ENCODE results near the gene CCDC192. TPM values are rescaled to one million over a fixed set of nuclear protein-coding genes. Genes with fewer than 3 reads are reported as not detected.

The CCDC192 gene
- total and polyA plus RNA-seq, 2 experiments from 2014 or later, result 0.40 TPM; not detected in 1

DNA sequence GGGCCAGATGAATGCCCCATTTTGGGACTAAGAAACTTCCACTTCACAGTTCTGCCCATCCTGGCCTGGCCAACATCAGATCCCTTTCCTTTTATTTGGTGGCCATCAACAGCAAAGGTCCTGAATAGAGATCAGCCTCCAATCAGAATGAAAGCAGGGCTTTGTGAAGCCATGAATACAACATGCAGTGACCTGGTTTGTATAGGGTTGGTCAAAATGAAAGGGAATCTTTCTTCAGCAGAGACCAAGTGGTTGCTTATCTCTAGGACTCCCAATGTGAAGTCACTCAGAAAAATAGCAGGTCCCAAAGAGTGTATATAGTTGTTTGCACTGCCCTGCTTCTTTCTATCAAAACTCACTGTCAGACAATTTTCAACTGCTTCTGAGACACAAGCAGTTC lies 266.5 kb downstream of the CCDC192 start:
- Histone ChIP-seq H3F3A (replicated peaks; ENCODE audit: low read depth) (no peaks in the 10 kb centered on the region), H3K4me3 (no peak overlapping the region), H3K36me3 (ENCODE audit: insufficient read depth) (no peaks in the 10 kb centered on the region), H3K4me2 (no peak overlapping the region), H3K9me2 (ENCODE audit: insufficient read depth) (no peaks in the 10 kb centered on the region), H4K20me1 (replicated peaks; ENCODE audit: insufficient read depth) (no peaks in the 10 kb centered on the region), H2AFZ (no peak overlapping the region), H3K4me1 (ENCODE audit: insufficient read depth) (no peaks in the 10 kb centered on the region), H3K79me2 (replicated peaks; ENCODE audit: insufficient read depth) (no peaks in the 10 kb centered on the region), H3K27me3 (ENCODE audit: insufficient read depth) (no peaks in the 10 kb centered on the region), H3K27ac (ENCODE audit: low read depth) (no peak overlapping the region)
- Mint-ChIP-seq H3K27ac (no peak overlapping the region), H3K27me3 (ENCODE audit: insufficient read depth, low read depth, poor library complexity) (no peaks in the 10 kb centered on the region), H3K36me3 (ENCODE audit: low read depth) (no peaks in the 10 kb centered on the region), H3K4me1 (no peaks in the 10 kb centered on the region; the same call in 2 of the 3 replicates), H3K4me3 (no peak overlapping the region), H3K9me3 (no peaks in the 10 kb centered on the region)
- no peak for ATAC-seq
- DNase-seq (ENCODE audit: low spot score), result no peak
- TF ChIP-seq NANOG (IDR thresholded peaks at IDR 0.05; ENCODE audit: borderline replicate concordance), result no peak
- TF ChIP-seq, protein P1, sequence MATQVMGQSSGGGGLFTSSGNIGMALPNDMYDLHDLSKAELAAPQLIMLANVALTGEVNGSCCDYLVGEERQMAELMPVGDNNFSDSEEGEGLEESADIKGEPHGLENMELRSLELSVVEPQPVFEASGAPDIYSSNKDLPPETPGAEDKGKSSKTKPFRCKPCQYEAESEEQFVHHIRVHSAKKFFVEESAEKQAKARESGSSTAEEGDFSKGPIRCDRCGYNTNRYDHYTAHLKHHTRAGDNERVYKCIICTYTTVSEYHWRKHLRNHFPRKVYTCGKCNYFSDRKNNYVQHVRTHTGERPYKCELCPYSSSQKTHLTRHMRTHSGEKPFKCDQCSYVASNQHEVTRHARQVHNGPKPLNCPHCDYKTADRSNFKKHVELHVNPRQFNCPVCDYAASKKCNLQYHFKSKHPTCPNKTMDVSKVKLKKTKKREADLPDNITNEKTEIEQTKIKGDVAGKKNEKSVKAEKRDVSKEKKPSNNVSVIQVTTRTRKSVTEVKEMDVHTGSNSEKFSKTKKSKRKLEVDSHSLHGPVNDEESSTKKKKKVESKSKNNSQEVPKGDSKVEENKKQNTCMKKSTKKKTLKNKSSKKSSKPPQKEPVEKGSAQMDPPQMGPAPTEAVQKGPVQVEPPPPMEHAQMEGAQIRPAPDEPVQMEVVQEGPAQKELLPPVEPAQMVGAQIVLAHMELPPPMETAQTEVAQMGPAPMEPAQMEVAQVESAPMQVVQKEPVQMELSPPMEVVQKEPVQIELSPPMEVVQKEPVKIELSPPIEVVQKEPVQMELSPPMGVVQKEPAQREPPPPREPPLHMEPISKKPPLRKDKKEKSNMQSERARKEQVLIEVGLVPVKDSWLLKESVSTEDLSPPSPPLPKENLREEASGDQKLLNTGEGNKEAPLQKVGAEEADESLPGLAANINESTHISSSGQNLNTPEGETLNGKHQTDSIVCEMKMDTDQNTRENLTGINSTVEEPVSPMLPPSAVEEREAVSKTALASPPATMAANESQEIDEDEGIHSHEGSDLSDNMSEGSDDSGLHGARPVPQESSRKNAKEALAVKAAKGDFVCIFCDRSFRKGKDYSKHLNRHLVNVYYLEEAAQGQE (IDR thresholded peaks at IDR 0.05; ENCODE audit: unreplicated experiment), result no peak
- no peak for TF ChIP-seq ZNF114 (CRISPR knock-in tag; IDR thresholded peaks at IDR 0.05)
- no peak for TF ChIP-seq POLR2AphosphoS5 (IDR thresholded peaks at IDR 0.05; ENCODE audit: low read depth)
- no peak for TF ChIP-seq STAT1 (IDR thresholded peaks at IDR 0.05; ENCODE audit: unreplicated experiment)
- no peak for TF ChIP-seq ZNF331 (CRISPR knock-in tag; IDR thresholded peaks at IDR 0.05; ENCODE audit: low read depth)
- no peak for TF ChIP-seq CTCF (conservative IDR thresholded peaks at IDR 0.05; ENCODE audit: low read depth in 2 of 2)
- TF ChIP-seq EZH2phosphoT487 (IDR thresholded peaks at IDR 0.05; ENCODE audit: unreplicated experiment), result no peak

- Histone ChIP-seq H2AFZ (no peak overlapping the region), H3K79me2 (replicated peaks; ENCODE audit: insufficient read depth) (no peaks in the 10 kb centered on the region), H3K27ac (ENCODE audit: low read depth) (no peak overlapping the region), H3K36me3 (ENCODE audit: insufficient read depth) (no peaks in the 10 kb centered on the region), H3K4me2 (no peak overlapping the region), H3K27me3 (ENCODE audit: insufficient read depth) (no peaks in the 10 kb centered on the region), H3K4me3 (no peak overlapping the region), H3F3A (replicated peaks; ENCODE audit: low read depth) (no peaks in the 10 kb centered on the region), H4K20me1 (replicated peaks; ENCODE audit: insufficient read depth) (no peaks in the 10 kb centered on the region), H3K4me1 (ENCODE audit: insufficient read depth) (no peaks in the 10 kb centered on the region), H3K9me2 (ENCODE audit: insufficient read depth) (no peaks in the 10 kb centered on the region)
- H3K36me3 Mint-ChIP-seq (ENCODE audit: low read depth), result no peaks in the 10 kb centered on the region
- H3K9me3 Mint-ChIP-seq, result no peaks in the 10 kb centered on the region
- H3K27me3 Mint-ChIP-seq (ENCODE audit: insufficient read depth, low read depth, poor library complexity), result no peaks in the 10 kb centered on the region
- no peak for DNase-seq (ENCODE audit: low spot score)
- H3K4me3 Mint-ChIP-seq, result no peak overlapping the region
- no peak for ATAC-seq
- no peak overlapping the region for H3K27ac Mint-ChIP-seq
- no peaks in the 10 kb centered on the region; the same call in 2 of the 3 replicates for H3K4me1 Mint-ChIP-seq
- no peak for TF ChIP-seq CTCF (conservative IDR thresholded peaks at IDR 0.05; ENCODE audit: low read depth in 2 of 2)
- TF ChIP-seq ETS1 (IDR thresholded peaks at IDR 0.05), result no peak
- no peak for TF ChIP-seq POLR2AphosphoS5 (IDR thresholded peaks at IDR 0.05; ENCODE audit: low read depth)
- no peak for TF ChIP-seq EZH2 (IDR thresholded peaks at IDR 0.05; ENCODE audit: low read depth, unreplicated experiment)
- no peak for TF ChIP-seq EZH2phosphoT487 (IDR thresholded peaks at IDR 0.05; ENCODE audit: unreplicated experiment)
- TF ChIP-seq, protein P1 (IDR thresholded peaks at IDR 0.05; ENCODE audit: unreplicated experiment), result no peak
Observed at GRCh38 chr5:127970081-127970480, 266.9 kb downstream of the CCDC192 start.
